K562 (cell line): ENCODE measurements around the gene FAM227A.

ENCODE experiments used
- FOXA3 ChIP-seq, 2 experiments: fragments of 450-650 bp in 1 of 2; sonication (generic) in 1 of 2; formaldehyde crosslinking; IDR thresholded peaks in 1 of 2; conservative IDR thresholded peaks in 1 of 2; 2 replicates each; pipeline versions ENCODE4 v1.4.0 to v1.8.0; 2020 to 2022; ENCODE audit warnings: mild to moderate bottlenecking in 2 of 2, missing genetic modification reagents in 1 of 2
- FOXK1 ChIP-seq: sonication (generic); formaldehyde crosslinking; IDR thresholded peaks from 2 replicates; pipeline ENCODE4 v1.8.0; 2022; ENCODE audit warnings: missing genetic modification reagents, mild to moderate bottlenecking, borderline replicate concordance
- FOXP1 ChIP-seq: sonication (generic); formaldehyde crosslinking; IDR thresholded peaks from 2 replicates; pipeline ENCODE4 v1.8.0; 2022; ENCODE audit warnings: mild to moderate bottlenecking, missing genetic modification reagents
- HNRNPUL1 ChIP-seq: fragments of 200-400 bp; formaldehyde crosslinking; IDR thresholded peaks from 2 replicates; pipeline ENCODE4 v1.6.1; 2017; ENCODE audit warnings: low read length
- NCOA2 ChIP-seq, 2 experiments: fragments of 450-650 bp; IDR thresholded peaks; 2 replicates each; pipeline ENCODE4 v1.6.1; 2018; ENCODE audit warnings: mild to moderate bottlenecking in 2 of 2, moderate library complexity in 1 of 2; ENCODE audit not compliant: partially characterized antibody in 2 of 2
- U2AF2 ChIP-seq: fragments of 200-400 bp; formaldehyde crosslinking; optimal IDR thresholded peaks from 2 replicates; pipeline ENCODE3; 2017; ENCODE audit warnings: low read depth, mild to moderate bottlenecking, low read length
- WHSC1 ChIP-seq: IDR thresholded peaks from one replicate; pipeline ENCODE4 v1.6.1; 2012; ENCODE audit warnings: low read length, control low read depth, inconsistent platforms
- ZC3H4 ChIP-seq: sonication (generic); formaldehyde crosslinking; IDR thresholded peaks from 2 replicates; pipeline ENCODE4 v1.9.0; 2021; ENCODE audit warnings: missing genetic modification reagents, borderline replicate concordance
- ZFP30 ChIP-seq: fragments of 250-450 bp; sonication (Bioruptor Pico); IDR thresholded peaks from 2 replicates; pipeline ENCODE4 v1.8.0; 2022; ENCODE audit warnings: moderate library complexity, mild to moderate bottlenecking, inconsistent platforms, borderline replicate concordance
- TF ChIP-seq, protein P1 (sequence below): sonication (generic); formaldehyde crosslinking; IDR thresholded peaks from 2 replicates; pipeline ENCODE4 v1.8.0; 2022; ENCODE audit warnings: mild to moderate bottlenecking, missing genetic modification reagents
- TF ChIP-seq, protein P2 (sequence below): sonication (generic); formaldehyde crosslinking; IDR thresholded peaks from 2 replicates; pipeline ENCODE4 v1.8.1; 2023; ENCODE audit warnings: mild to moderate bottlenecking, missing genetic modification reagents
- TF ChIP-seq, protein P3 (sequence below), 2 experiments: fragments of 450-650 bp in 1 of 2; sonication (generic) in 1 of 2; formaldehyde crosslinking in 1 of 2; IDR thresholded peaks in 1 of 2; conservative IDR thresholded peaks in 1 of 2; 2 replicates each; pipeline versions ENCODE4 v1.6.1 to v1.8.1; 2016 to 2023; ENCODE audit warnings: mild to moderate bottlenecking in 2 of 2, moderate library complexity in 2 of 2, inconsistent platforms in 1 of 2, missing genetic modification reagents in 1 of 2
- TF ChIP-seq, protein P4 (sequence below), 3 experiments: IDR thresholded peaks in 2 of 3; conservative IDR thresholded peaks in 1 of 3; 2 replicates each; pipeline ENCODE4 v1.5.1; 2011 to 2012; ENCODE audit warnings: low read length in 3 of 3, mild to moderate bottlenecking in 3 of 3, control low read depth in 2 of 3, improper control_type of control experiment in 1 of 3, inconsistent platforms in 1 of 3, low read depth in 1 of 3, mixed read lengths in 1 of 3, moderate library complexity in 1 of 3; ENCODE audit not compliant: insufficient read depth in 2 of 3

DNA sequence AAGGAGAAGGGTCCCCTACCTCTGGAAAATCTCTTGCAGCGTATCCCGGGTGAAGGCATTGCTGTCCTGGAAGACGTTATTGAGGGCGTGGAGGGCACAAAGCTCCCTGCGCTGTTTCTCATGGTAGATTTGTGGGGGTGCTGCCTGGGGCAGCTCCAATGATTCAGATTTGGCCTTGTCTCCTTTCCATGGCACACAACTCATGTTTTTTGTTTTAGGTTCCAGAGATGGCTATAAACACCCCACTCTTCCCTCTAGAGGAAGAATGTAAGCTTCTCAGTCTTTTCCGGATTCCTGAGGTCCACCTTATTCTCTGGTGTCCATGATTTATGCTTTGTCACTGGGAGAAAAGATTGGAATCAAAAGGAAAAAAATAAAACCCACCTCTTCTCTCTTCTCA is 43.6 kb upstream of the FAM227A start:
- TF ChIP-seq HNRNPUL1 (no peak), NCOA2 (IDR thresholded peaks at IDR 0.05; ENCODE audit: partially characterized antibody in 2 of 2) (no peak), U2AF2 (no peak), ZC3H4 (CRISPR knock-in tag) (0 out of 2 replicates have a peak, but pooled peaks have one; percentile 38), FOXA3 (CRISPR knock-in tag; conservative IDR thresholded peaks at IDR 0.05 in 1 of 2, IDR thresholded peaks at IDR 0.05 in 1 of 2) (no peak), WHSC1 (no peak), FOXK1 (CRISPR knock-in tag) (no peak), FOXP1 (CRISPR knock-in tag) (no peak), ZFP30 (CRISPR knock-in tag) (no peak)
- TF ChIP-seq, protein P1, sequence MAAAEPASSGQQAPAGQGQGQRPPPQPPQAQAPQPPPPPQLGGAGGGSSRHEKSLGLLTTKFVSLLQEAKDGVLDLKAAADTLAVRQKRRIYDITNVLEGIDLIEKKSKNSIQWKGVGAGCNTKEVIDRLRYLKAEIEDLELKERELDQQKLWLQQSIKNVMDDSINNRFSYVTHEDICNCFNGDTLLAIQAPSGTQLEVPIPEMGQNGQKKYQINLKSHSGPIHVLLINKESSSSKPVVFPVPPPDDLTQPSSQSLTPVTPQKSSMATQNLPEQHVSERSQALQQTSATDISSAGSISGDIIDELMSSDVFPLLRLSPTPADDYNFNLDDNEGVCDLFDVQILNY (CRISPR knock-in tag): no peak
- TF ChIP-seq, protein P2, sequence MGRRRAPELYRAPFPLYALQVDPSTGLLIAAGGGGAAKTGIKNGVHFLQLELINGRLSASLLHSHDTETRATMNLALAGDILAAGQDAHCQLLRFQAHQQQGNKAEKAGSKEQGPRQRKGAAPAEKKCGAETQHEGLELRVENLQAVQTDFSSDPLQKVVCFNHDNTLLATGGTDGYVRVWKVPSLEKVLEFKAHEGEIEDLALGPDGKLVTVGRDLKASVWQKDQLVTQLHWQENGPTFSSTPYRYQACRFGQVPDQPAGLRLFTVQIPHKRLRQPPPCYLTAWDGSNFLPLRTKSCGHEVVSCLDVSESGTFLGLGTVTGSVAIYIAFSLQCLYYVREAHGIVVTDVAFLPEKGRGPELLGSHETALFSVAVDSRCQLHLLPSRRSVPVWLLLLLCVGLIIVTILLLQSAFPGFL (CRISPR knock-in tag): no peak
- TF ChIP-seq, protein P3, sequence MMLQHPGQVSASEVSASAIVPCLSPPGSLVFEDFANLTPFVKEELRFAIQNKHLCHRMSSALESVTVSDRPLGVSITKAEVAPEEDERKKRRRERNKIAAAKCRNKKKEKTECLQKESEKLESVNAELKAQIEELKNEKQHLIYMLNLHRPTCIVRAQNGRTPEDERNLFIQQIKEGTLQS (IDR thresholded peaks at IDR 0.05): no peak
- TF ChIP-seq, protein P3 (CRISPR knock-in tag; conservative IDR thresholded peaks at IDR 0.05): no peak
- TF ChIP-seq, protein P4, sequence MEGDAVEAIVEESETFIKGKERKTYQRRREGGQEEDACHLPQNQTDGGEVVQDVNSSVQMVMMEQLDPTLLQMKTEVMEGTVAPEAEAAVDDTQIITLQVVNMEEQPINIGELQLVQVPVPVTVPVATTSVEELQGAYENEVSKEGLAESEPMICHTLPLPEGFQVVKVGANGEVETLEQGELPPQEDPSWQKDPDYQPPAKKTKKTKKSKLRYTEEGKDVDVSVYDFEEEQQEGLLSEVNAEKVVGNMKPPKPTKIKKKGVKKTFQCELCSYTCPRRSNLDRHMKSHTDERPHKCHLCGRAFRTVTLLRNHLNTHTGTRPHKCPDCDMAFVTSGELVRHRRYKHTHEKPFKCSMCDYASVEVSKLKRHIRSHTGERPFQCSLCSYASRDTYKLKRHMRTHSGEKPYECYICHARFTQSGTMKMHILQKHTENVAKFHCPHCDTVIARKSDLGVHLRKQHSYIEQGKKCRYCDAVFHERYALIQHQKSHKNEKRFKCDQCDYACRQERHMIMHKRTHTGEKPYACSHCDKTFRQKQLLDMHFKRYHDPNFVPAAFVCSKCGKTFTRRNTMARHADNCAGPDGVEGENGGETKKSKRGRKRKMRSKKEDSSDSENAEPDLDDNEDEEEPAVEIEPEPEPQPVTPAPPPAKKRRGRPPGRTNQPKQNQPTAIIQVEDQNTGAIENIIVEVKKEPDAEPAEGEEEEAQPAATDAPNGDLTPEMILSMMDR (IDR thresholded peaks at IDR 0.05 in 2 of 3, conservative IDR thresholded peaks at IDR 0.05 in 1 of 3; ENCODE audit: insufficient read depth in 2 of 3, low read depth in 1 of 3, low read length in 3 of 3): no peak
